DMS153 treated with DMSO at 0.1 percent for 48 hours (cell line): ENCODE data around the gene PTPN11.
"Not testable (repeated sequence)": the region's sequence is repeated elsewhere in the genome, so short reads cannot be mapped to it uniquely, and the experiment has no call there.

ENCODE experiments used
- DNase-seq: peaks from one replicate; lab custom pipeline; 2025; ENCODE audit not compliant: unreplicated experiment; lab: John Stamatoyannopoulos, UW

Gene PTPN11

DNA sequence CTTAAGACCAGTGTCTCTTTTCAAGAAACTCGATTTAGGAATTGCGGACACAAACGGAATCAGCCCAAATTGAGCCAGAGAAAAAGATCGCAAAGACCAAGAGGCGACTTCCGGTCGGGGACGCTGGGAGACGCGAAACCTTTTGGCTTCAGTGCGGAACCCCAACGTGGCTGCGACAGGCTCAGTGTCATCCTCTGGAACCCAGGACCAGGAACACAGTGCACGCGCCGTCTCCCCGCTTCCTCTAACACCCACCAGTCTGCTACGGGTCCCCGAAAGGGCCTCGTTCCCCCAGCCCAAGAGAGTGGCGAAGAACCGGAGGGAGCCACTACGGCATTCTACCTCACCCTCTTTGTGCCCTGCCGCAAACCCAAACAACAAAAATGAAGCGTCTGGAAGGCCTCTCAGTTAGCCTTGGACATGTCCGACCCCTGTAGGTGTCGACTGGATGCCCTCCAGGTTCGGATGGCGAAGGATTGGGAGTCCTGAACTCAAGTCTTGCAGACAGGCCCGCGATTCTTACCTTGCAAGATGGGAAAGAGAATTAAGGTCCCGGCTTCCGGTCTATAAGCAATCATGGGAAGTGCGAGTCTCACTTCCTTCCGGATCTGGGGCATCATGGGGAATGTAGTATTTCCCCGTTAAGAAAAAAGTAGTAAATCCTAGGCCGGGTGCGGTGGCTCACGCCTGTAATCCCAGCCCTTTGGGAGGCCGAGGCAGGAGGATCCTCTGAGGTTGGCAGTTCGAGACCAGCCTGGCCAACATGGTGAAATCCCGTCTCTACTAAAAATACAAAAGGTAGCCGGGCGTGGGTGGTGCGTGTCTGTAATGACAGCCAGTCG lies 9.5 kb upstream of the PTPN11 start, which contains the start of gene RPL6:
Gene RPL6, minus strand, starts transcription at position 542 of the 842 bp plus-strand sequence. CDS start 949 bp downstream, outside the sequence.
- peak; percentile 89 for DNase-seq

GRCh38 chr12:112409906-112410244 lies 8.9 kb upstream of the PTPN11 start:
- no peak for DNase-seq

- DNase-seq: no peak
Measured at GRCh38 chr12:112413855-112414625, 4.7 kb upstream of the PTPN11 start.

DNA sequence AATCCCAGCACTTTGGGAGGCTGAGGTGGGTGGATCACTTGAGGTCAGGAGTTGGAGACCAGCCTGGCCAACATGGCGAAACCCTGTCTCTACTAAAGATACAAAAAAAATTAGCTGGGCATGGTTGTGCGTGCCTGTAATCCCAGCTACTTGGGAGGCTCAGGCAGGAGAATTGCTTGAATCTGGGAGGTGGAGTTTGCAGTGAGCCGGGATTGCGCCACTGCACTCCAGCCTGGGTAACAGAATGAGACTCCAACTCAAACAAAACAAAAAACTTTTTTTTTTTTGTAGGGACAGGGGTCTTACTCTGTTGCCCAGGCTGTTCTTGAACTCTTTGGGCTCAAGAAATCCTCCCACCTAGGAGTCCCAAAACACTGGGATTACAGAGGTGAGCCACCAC lies 3.3 kb upstream of the PTPN11 start:
- not testable (repeated sequence) for DNase-seq

GRCh38 chr12:112418273-112418607 lies 507 bp upstream of the PTPN11 start:
- DNase-seq: no peak

DNA sequence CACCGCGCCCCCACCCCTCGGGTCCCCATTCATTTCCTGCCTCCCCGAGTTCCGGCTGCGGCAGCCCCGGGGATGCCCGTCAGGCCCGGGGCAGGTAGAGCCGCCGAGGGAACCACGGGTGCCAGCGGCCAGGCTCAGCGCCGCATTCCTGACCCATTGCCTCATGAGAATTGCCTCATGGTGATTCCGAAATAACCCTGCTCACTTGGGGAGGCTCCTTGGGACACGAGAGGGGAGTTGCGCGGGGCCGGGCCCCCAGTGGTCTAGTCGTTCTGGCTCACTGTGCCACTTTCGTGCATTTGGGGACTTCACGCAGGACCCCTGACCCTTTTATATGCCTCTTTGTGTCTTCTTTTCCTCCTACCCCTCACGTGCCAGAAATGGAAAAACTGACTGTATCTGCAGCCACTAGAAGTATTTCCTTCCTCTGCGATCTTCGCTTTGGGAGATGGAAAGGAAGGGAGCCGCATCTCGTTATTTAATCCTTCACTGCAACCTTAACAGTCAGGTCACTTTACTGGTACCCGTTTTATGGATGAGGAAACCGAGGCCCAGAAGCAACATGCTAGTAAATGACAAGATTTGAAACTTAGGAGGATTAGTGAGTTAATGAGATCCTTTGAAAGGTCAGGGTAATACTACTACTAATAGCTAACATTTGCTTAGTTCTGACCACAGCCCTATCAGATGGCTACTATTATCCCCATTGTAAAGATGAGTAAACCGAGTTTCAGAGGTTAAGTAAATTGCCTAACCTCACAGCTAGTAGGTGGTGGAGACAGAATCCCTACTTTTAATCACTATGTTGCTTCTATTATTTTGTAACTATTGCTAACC lies 768 bp downstream of the PTPN11 start:
- DNase-seq: no peak

GRCh38 chr12:112420740-112421139 lies 2.0 kb downstream of the PTPN11 start:
- no peak for DNase-seq

- no peak for DNase-seq
Measured at GRCh38 chr12:112421363-112421762, 2.6 kb downstream of the PTPN11 start.

DNA sequence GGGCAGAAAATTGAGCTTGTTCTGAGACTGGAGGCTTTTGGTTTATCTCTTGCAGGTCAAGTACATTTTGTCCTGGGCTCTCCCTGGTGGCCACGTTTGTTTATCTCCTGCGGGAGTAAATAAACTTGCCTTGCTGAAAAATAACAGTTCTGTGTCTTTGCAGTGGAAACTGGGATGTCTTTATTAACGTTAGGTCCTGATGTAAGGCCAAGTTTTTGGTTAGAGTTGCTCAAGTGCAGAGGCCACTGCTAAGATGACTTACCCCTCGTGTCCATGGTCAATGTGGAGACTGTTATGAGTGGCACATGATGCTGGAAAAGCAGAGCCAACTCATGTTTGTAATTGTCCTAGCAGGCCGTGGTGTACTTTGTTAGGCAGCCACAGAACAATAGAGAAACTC lies 3.8 kb downstream of the PTPN11 start:
- no peak for DNase-seq

GRCh38 chr12:112424126-112424525 lies 5.4 kb downstream of the PTPN11 start:
- no peak for DNase-seq

GRCh38 chr12:112425582-112426382 lies 7.0 kb downstream of the PTPN11 start:
- DNase-seq: no peak

GRCh38 chr12:112427760-112428159 lies 9.0 kb downstream of the PTPN11 start:
- no peak for DNase-seq

- no peak for DNase-seq
Measured at GRCh38 chr12:112430929-112431328, 12.2 kb downstream of the PTPN11 start.

- no peak for DNase-seq
Measured at GRCh38 chr12:112431965-112432364, 13.2 kb downstream of the PTPN11 start.

GRCh38 chr12:112433551-112433950 lies 14.8 kb downstream of the PTPN11 start:
- no peak for DNase-seq

- DNase-seq: not testable (repeated sequence)
Measured at GRCh38 chr12:112438645-112439044, 19.9 kb downstream of the PTPN11 start.

- DNase-seq: no peak
Measured at GRCh38 chr12:112439769-112440168, 21.0 kb downstream of the PTPN11 start.

- not testable (repeated sequence) for DNase-seq
Measured at GRCh38 chr12:112440653-112441052, 21.9 kb downstream of the PTPN11 start.

- DNase-seq: no peak
Measured at GRCh38 chr12:112443916-112444315, 25.2 kb downstream of the PTPN11 start.

DNA sequence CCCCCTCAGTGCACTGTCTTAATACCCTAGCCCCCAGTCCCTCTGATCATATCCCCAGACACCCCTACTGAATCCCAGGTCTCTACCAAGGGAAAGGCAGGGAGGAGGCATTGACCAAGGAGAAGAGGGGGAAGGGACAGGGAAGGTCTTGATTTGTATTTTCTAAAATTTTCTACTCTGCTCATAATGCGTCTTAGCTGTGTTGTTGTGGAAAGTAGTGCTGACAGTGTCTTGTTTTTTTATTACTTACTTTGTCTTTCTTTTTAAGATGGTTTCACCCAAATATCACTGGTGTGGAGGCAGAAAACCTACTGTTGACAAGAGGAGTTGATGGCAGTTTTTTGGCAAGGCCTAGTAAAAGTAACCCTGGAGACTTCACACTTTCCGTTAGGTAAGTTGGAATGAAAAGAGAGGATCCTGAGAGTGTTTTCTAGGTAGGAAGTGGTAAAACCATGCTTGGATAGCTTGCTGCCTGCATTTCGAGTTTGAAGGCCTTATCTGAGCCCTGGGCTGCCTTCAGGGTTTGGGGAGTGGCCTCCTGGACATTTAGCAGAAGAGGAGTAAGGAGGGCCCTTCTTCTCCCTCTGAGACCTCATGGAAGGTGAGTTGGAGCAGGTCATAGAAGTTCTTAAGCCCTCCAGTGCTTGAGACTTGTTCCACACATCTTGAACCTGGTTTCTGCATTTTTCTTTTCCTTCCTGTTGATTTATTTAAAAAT lies 27.4 kb downstream of the PTPN11 start:
- no peak for DNase-seq
